Urothelium cell line (cell line): Measurements from ENCODE around the gene GSX2.

Experiments used
- DNase-seq: peaks from one replicate; pipeline ENCODE4 v3.0.0; 2011; ENCODE audit warnings: low spot score, mixed read lengths
- FAIRE-seq: peaks from 2 replicates; lab custom pipeline; 2011; peaks lifted over from hg19 to GRCh38; lab: Jason Lieb, UNC

Gene GSX2

GRCh38 chr4:54076673-54077072 lies 23.3 kb upstream of the GSX2 start:
- DNase-seq (no peak), FAIRE-seq (no peak)

- FAIRE-seq = peak; percentile 63
- peak; percentile 60 for DNase-seq
These were observed 22.2 kb upstream of the GSX2 start for GRCh38 chr4:54077812-54078211.

- FAIRE-seq (no peak), DNase-seq (peak; percentile 92)
These were observed 17.8 kb upstream of the GSX2 start for GRCh38 chr4:54082168-54082567.

- peak; percentile 86 for DNase-seq
- FAIRE-seq = peak; percentile 94
These were observed 14.7 kb upstream of the GSX2 start for GRCh38 chr4:54085284-54085683.

GRCh38 chr4:54089875-54090274 lies 10.1 kb upstream of the GSX2 start:
- no peak for FAIRE-seq
- no peak for DNase-seq

GRCh38 chr4:54090404-54090803 lies 9.6 kb upstream of the GSX2 start:
- no peak for DNase-seq
- no peak for FAIRE-seq

- FAIRE-seq (no peak), DNase-seq (no peak)
These were observed 8.9 kb upstream of the GSX2 start for GRCh38 chr4:54090804-54091623.

GRCh38 chr4:54091637-54092404 lies 8.1 kb upstream of the GSX2 start:
- FAIRE-seq (peak; percentile 73), DNase-seq (no peak)

- no peak for FAIRE-seq
- DNase-seq = no peak
These were observed 7.3 kb upstream of the GSX2 start for GRCh38 chr4:54092405-54093323.

- no peak for FAIRE-seq
- no peak for DNase-seq
These were observed 6.4 kb upstream of the GSX2 start for GRCh38 chr4:54093324-54094240.

- peak; percentile 66 for DNase-seq
These were observed 5.5 kb upstream of the GSX2 start for GRCh38 chr4:54094451-54094850.

GRCh38 chr4:54095110-54095825 lies 4.7 kb upstream of the GSX2 start:
- FAIRE-seq (no peak), DNase-seq (no peak)

More at GRCh38 chr4:54094451-54094850, 5.5 kb upstream of the GSX2 start:
- FAIRE-seq = peak; percentile 5

- FAIRE-seq (no peak), DNase-seq (no peak)
These were observed 3.5 kb upstream of the GSX2 start for GRCh38 chr4:54096295-54096962.

- no peak for DNase-seq
- FAIRE-seq = no peak
These were observed 2.8 kb upstream of the GSX2 start for GRCh38 chr4:54097152-54097551.

- no peak for DNase-seq
These were observed 1.6 kb upstream of the GSX2 start for GRCh38 chr4:54098375-54098774.

GRCh38 chr4:54099287-54099747 lies 646 bp upstream of the GSX2 start:
- FAIRE-seq = peak; percentile 13

More at GRCh38 chr4:54098375-54098774, 1.6 kb upstream of the GSX2 start:
- no peak for FAIRE-seq

GRCh38 chr4:54100595-54101189 lies 729 bp downstream of the GSX2 start:
- FAIRE-seq = peak; percentile 44
- DNase-seq = no peak

More at GRCh38 chr4:54099287-54099747, 646 bp upstream of the GSX2 start:
- no peak for DNase-seq
